Putamen (tissue), 1 donor: ENCODE data around the gene CD2.

Experiments
- DNase-seq: peaks from one replicate; pipeline ENCODE4 v3.0.0-alpha.2; 2016; ENCODE audit warnings: low spot score

The CD2 gene

GRCh38 chr1:116760996-116761665, 6.9 kb downstream of the CD2 start:
- DNase-seq: no peak

DNA sequence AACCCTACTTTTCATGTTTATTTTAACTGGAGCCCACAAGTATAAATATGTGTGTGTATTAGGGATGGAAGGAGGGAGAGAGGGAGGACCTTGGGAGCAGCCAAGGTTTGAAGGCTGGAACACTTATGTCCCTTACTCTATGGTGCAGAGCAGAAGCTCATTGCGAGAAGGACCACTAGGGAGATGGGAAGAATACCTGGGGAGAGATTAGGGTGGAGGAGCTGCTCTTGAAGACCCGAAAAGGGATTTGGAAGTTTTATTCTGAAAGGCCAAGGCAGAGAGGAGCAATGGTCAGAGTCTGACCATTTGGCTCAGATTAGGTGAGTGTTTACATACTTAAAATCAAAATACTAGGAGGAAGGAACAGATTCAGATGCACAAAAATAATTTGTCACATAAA, 8.1 kb downstream of the CD2 start:
- DNase-seq: no peak

- no peak for DNase-seq
Measured at GRCh38 chr1:116762781-116763115, 8.5 kb downstream of the CD2 start.

GRCh38 chr1:116763116-116763786, 9.0 kb downstream of the CD2 start:
- DNase-seq: no peak

GRCh38 chr1:116763787-116764465, 9.7 kb downstream of the CD2 start:
- no peak for DNase-seq

- no peak for DNase-seq
Measured at GRCh38 chr1:116764466-116764898, 10.3 kb downstream of the CD2 start.

DNA sequence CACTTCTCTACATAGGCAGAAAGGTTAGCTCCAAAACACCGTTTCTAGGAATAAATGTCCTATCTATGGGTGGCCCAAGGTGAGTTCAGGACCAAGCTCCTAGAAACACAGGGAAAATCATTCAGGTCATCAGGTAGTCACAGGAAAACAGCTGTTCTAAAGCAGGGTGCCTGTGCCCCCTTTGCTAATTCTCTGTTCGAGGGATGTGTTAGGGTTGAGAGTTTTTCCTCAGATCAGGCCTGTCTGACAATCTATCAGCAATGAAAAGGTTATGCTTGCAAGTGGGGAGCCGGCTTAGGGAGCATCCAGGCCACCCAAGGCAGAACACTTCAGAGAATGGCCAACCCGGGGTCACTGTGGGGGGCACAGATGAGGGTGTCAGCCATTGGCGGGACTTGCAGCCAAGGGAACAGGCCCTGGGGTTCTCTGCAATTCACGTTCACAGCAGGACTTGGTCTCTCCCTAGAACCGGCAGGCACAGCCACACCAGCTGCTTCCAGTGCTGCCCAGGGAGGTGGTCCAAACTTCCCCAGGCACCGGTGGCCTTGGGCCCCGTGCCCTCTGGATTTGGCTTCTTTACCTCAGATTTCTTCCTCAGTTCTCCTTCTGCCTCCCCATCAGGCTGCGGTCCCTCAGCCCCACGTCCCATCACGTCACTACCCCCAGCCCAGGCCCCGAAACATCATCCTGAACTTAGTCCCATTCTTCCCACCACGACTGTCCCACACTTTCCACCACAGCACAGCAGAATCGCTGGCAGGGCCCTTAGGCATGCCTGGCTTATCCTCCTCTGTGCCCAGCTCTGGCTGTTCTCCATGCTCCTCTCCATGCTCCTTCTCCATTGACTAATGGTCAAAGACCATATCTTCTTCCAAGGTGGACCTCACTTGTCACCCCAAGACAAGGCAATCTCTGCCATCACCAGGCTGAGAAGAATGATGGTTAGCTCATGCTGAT, 11.0 kb downstream of the CD2 start:
- no peak for DNase-seq

- no peak for DNase-seq
Measured at GRCh38 chr1:116765962-116766361, 11.7 kb downstream of the CD2 start.

- no peak for DNase-seq
Measured at GRCh38 chr1:116766616-116767469, 12.6 kb downstream of the CD2 start.

DNA sequence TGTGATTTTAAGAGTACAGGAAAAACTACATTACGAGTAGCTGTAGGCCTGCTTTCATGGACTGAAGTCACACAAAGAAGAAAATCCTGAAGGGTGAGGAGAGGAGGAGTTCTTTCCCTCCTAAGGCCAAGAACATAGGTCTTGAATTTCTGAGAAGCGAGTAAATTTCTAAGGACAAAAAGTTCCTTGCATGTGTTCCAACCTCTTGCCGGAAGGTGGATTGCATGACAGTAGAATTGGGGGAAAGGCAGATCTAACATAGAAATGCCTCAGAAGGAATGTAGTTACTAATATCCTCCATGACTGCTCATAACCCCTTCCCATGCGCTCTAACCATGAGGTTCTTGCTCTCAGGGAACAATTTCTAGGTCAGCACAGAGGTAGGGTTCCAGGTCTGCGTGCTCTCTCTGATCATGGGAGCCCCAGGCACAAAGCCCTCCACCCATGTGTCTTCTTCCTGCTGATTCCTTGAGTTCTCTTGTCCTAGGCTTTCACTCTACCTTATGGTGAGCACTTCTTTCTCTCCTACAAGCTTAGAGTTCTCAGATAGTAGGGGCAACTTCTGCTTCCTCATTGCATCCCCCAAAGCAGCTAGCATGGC, 13.7 kb downstream of the CD2 start:
- no peak for DNase-seq

GRCh38 chr1:116768416-116769103, 14.3 kb downstream of the CD2 start:
- no peak for DNase-seq

- DNase-seq: no peak
Measured at GRCh38 chr1:116769104-116769452, 14.8 kb downstream of the CD2 start.

- DNase-seq: no peak
Measured at GRCh38 chr1:116769561-116769977, 15.3 kb downstream of the CD2 start.

DNA sequence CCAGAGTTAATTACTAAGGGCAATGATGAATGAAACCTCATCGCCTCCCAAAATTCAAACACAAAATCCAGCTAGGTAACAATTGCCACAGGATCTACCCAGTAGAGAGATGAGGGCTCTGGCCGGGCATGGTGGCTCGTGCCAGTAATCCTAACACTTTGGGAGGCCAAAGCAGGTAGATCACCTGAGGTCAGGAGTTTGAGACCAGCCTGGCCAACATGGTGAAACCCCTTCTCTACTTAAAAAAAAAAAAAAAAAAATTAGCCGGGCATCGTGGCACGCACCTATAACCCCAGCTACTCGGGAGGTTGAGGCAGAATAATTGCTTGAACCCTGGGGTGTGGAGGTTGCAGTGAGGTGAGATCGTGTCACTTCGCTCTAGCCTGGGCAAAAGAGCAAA, 15.8 kb downstream of the CD2 start:
- DNase-seq: no peak

DNA sequence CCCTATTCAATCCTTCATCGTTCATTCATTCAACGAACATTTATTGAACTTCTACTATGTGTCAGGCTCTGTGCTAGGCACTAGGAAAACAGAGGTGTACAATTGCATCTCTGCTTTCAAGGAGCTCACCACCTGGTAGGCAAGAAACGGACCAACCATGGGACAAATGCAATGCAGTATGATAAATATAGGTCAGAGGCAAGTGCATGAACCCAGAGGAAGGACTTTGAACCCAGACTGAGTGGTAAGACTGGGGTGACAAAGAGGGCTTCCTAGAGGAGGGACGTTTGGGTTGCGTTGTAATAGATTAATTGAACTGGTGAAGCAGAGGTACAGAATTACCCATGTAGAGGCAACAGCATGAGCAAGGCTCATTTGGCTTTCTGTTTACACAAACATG, 16.4 kb downstream of the CD2 start:
- DNase-seq: no peak

DNA sequence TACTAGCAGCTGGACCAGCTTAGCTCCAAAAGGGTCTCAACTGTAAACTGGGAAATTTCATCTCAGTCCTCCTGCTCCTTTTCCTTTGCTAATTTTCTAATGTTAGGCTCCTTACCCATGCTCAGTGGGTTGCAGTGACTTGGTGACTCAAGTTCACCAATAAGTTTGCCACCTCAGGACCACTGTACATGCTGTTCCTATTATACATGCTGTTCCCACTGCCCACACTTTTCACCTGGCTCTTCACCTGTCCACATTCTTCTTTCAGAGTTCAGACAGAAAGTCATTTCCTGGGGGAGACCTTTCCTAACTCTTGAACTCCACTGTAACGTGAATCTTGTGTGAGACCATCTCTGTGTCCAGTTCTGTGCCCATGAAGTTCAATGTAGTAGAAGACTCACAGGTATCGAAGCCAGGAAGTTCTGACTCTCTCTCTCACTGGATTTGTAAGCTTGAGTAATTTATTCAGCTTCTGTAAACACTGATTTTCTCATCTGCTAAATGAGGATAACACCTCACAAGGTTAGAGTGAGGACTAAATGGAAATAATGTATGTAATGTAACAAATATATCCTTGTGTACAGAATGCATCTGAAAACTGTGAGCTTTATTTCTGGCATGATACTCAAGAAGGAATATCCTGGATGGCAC, 17.9 kb downstream of the CD2 start:
- no peak for DNase-seq

GRCh38 chr1:116772648-116773045, 18.4 kb downstream of the CD2 start:
- DNase-seq: no peak

DNA sequence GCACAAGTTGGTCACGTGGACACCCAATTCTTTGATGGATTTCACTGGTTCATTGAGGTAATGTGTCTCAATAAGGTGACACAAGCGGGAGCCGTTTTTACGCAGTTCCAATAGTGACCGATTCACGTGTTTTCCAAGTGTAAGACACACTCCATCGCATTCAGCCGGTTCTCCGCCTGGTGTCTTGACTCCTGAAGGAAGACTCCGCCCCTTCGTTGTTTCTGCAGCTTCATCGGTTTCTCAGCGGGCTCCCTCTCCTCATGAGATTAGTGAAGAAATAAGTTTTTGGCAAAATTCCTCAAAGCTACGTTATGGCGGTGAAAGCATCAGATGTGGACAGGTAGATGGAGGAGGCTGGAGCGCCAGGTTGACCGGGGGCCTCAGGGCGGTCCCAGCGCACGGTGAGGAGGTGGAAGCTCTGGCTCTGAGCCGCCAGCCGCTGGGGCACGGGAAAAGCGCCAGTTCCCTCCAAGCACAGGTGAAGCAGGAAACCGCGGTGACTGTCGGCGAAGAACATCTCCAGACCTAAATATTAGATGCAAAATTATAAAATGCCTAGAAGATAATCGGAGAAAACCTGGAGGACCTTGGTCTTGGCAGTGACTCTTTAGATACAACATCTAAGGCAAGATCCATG, 21.0 kb downstream of the CD2 start:
- DNase-seq: no peak
